GM18505 (cell line): ENCODE measurements around the gene PCCA.
"Not testable (repeated sequence)": the region's sequence is repeated elsewhere in the genome, so short reads cannot be mapped to it uniquely, and the experiment has no call there.

Experiments used
- ATAC-seq: cut with Tn5 transposase; IDR thresholded peaks from one replicate; pipeline ENCODE4 v1.9.1; 2021; ENCODE audit not compliant: unreplicated experiment
- POLR2A ChIP-seq: IDR thresholded peaks from 4 replicates; pipeline ENCODE4 v1.6.1; 2011; ENCODE audit warnings: borderline replicate concordance; ENCODE audit not compliant: insufficient read depth, insufficient read length; ENCODE audit errors: extremely low read depth

The PCCA gene

GRCh38 chr13:100160450-100160849, 71.6 kb downstream of the PCCA start:
- ATAC-seq, result no peak
- no peak for TF ChIP-seq POLR2A

GRCh38 chr13:100163375-100163774, 74.5 kb downstream of the PCCA start:
- no peak for TF ChIP-seq POLR2A
- no peak for ATAC-seq

GRCh38 chr13:100173203-100173602, 84.3 kb downstream of the PCCA start:
- ATAC-seq, result no peak
- TF ChIP-seq POLR2A, result no peak

DNA sequence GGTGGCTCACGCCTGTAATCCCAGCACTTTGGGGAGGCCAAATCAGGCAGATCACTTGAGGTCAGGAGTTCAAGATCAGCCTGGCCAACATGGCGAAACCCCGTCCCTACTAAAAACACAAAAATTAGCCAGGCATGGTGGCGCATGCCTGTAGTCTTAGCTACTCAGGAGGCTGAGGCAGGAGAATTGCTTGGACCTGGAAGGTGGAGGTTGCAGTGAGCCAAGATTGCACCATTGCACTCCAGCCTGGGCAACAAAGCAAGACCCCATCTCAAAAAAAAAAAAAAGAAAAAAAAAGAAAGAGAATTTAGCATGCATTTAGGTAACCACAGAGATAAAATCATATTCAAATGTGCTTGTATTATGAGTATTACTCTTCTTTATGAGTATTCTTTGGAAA, 85.6 kb downstream of the PCCA start:
- ATAC-seq, result not testable (repeated sequence)

DNA sequence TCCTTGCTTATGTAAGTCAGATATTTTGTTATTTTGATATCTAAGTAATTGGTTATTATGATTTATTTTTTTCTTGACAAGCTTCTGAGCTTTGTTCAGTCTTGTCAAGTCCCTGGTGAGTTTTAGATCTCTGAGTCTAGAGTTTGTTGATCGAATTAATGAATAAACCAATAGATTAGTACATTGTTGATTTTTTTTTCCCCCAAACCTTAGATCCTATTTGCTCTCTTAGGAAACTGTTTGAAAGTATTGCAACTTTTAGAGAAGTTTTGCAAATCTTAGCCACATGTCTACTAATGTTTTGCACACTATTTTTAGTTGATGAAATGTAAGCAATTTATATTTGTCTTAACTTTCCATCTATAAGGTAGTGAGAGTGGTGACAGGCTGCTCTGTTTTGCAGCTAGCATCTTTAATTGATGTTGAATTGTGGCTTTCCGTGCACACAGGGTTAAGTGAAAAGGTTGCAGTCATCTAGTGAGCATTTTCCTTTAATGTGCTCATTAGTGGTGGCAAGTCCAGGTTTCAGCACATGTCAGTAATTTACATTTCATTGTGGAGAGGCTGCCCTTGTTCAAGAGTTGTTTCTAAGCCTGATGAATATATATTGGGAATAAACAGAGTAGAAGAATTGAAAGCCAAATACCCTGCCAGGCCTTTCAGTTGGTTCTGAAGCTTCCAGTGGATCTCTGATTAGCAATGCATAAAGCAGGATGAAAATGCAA, 86.3 kb downstream of the PCCA start:
- no peak for TF ChIP-seq POLR2A
- ATAC-seq, result no peak

GRCh38 chr13:100175803-100176182, 86.9 kb downstream of the PCCA start:
- TF ChIP-seq POLR2A, result no peak
- ATAC-seq, result no peak

DNA sequence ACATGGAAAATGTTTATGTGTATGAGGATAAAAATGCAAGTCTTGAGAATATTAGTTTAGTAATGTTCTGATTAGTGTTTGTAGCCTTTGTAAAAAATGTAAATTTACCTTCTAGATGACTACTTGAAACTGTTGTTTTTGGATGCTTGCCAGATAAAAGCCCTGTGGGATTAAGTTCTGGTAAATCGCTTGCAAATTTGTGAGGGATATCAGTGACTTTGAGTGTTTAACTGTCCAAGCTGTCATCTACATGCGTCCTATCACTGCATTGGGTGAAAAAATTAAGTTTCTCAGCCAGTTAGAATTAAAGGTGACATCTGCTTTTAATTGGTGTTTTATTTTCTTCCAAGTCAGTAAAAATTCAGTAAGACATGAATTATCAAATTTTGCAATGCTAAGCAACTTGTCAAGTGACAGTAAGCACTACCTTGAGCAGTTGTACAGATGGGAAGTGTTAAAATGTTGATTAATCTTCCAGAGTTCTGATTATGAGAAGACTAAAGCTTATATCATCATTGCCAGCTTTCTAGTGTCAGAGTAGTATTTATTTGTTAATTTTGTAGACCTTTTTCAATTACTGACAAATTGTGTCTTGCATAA, 88.0 kb downstream of the PCCA start:
- no peak for TF ChIP-seq POLR2A
- ATAC-seq, result no peak

DNA sequence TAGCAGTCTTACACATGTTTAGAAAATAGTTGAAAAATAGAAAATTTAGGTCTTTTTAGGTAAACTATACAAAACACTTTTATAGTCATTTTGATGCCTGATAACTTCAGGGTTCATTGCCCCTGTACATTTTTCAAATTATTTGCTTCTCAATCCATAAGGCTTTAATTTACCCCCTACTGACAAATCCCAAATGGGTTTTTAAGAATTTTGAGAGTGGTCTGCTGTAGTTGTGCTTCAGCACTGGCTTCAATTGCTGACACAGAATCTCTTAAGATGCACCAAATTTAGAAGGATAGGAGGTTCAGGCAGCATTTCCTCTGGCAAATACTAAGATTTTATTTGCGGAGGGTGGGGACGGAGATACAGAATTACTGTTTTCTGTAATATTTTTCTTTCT, 89.4 kb downstream of the PCCA start:
- ATAC-seq, result no peak
- TF ChIP-seq POLR2A, result no peak

DNA sequence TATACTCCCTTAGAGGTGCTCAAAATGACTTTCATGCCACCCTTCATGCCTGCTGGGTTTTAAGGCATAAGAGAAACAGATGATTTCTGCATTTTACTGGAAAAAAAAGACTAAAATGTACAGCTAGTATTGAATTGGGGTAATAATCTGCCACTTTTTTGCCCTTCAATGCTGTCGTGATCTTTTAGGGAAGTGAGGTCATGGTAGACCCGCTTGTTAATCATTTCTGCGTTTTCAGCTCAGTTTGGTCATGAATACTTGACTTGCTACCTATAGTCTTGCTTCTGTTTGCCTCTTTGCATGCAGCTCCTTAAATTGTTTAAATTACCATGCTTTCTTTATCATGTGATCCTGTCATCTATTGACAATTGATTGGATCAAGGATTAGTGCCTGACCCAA, 90.4 kb downstream of the PCCA start:
- no peak for ATAC-seq
- no peak for TF ChIP-seq POLR2A

GRCh38 chr13:100182900-100183490, 94.1 kb downstream of the PCCA start:
- TF ChIP-seq POLR2A, result no peak
- no peak for ATAC-seq

DNA sequence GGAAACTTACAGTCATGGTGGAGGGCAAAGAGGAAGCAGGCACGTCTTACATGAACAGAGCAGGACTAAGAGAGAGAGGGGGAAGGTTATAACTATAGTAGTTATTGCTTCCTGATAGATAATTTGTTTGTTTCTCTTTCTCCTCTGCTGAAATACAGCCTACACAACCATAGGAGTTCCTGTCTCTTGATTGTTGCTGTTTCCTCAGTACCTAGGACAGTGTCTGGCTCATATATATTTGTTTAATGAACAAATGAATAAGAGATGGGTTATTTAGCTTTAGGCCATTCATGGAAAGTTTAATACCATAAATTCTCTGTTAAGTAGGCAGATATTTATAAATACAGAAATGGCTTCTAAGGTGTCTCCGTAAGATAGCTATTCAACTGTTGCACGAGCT, 95.2 kb downstream of the PCCA start:
- TF ChIP-seq POLR2A, result no peak
- no peak for ATAC-seq

DNA sequence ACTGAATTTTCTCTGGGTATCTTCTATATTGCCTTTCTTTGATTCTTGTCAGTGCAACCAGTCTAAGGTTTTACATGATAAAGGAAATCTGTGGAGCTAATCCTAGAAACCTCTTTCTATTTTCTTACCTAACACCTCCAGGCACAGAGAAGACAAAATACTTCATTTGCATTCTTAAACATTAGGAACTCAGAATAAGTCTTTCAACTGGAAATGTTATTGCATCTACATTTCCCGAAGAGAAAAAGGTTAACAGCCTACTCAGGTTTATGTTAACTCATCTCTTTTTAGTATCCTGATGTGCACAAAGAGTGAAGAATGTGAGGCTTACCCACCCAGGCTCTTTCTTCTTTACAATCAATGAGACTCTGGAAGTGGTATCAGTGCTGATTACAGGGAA, 106.7 kb downstream of the PCCA start:
- ATAC-seq, result no peak
- no peak for TF ChIP-seq POLR2A

- no peak for ATAC-seq
- no peak for TF ChIP-seq POLR2A
Observed at GRCh38 chr13:100196375-100196774, 107.5 kb downstream of the PCCA start.

GRCh38 chr13:100197116-100197515, 108.2 kb downstream of the PCCA start:
- ATAC-seq, result no peak

More at GRCh38 chr13:100197116-100197515, 108.2 kb downstream of the PCCA start:
- no peak for TF ChIP-seq POLR2A
